Mesenchymal stem cell (in vitro differentiated cells and primary cell): Measurements from ENCODE around the gene TP53BP2.

ENCODE experiments used
- DNase-seq: peaks from one replicate; pipeline ENCODE4 v3.0.0-alpha.2; 2013
- H2AFZ ChIP-seq: one replicate; pipeline ENCODE4 v1.6.1; 2013; ENCODE audit warnings: low read depth, mild to moderate bottlenecking, control low read depth, inconsistent platforms, low read length, moderate library complexity
- H2AK5ac ChIP-seq: 2 replicates; pipeline ENCODE4 v1.6.1; 2013; ENCODE audit warnings: low read length, moderate library complexity, mild to moderate bottlenecking, inconsistent platforms; ENCODE audit not compliant: severe bottlenecking
- H2BK120ac ChIP-seq: one replicate; pipeline ENCODE4 v1.6.1; 2013; ENCODE audit warnings: low read depth, mild to moderate bottlenecking, inconsistent platforms, low read length, moderate library complexity
- H2BK12ac ChIP-seq, 2 experiments: one replicate each; pipeline ENCODE4 v1.6.1; 2013; ENCODE audit warnings: inconsistent platforms in 2 of 2, low read length in 2 of 2, mild to moderate bottlenecking in 2 of 2, moderate library complexity in 2 of 2, control low read depth in 1 of 2
- H2BK15ac ChIP-seq: one replicate; pipeline ENCODE4 v1.6.1; 2013; ENCODE audit warnings: mild to moderate bottlenecking, low read depth, inconsistent platforms; ENCODE audit not compliant: poor library complexity, severe bottlenecking
- H2BK5ac ChIP-seq: 2 replicates; pipeline ENCODE4 v1.6.1; 2013; ENCODE audit warnings: low read depth, mild to moderate bottlenecking, low read length, control low read depth, inconsistent platforms; ENCODE audit not compliant: poor library complexity, severe bottlenecking
- H3K14ac ChIP-seq, 2 experiments: one replicate each; pipeline ENCODE4 v1.6.1; 2013; ENCODE audit warnings: inconsistent platforms in 2 of 2, low read length in 2 of 2, control low read depth in 1 of 2, mild to moderate bottlenecking in 1 of 2, moderate library complexity in 1 of 2
- H3K18ac ChIP-seq, 2 experiments: one replicate each; pipeline ENCODE4 v1.6.1; 2013; ENCODE audit warnings: inconsistent platforms in 2 of 2, low read length in 2 of 2, control low read depth in 1 of 2, low read depth in 1 of 2, mild to moderate bottlenecking in 1 of 2
- H3K23ac ChIP-seq, 2 experiments: one replicate each; pipeline ENCODE4 v1.6.1; 2013; ENCODE audit warnings: inconsistent platforms in 2 of 2, low read length in 2 of 2, mild to moderate bottlenecking in 2 of 2, moderate library complexity in 2 of 2, control low read depth in 1 of 2
- H3K27ac ChIP-seq: 2 replicates; pipeline ENCODE4 v1.5.1; 2013; ENCODE audit warnings: mild to moderate bottlenecking, moderate library complexity, low read length, control low read depth, inconsistent platforms; ENCODE audit not compliant: poor library complexity, severe bottlenecking
- H3K27me3 ChIP-seq, 2 experiments: 2 replicates each; pipeline versions ENCODE4 v1.6.1 to v1.7.0; 2013; ENCODE audit warnings: low read length in 2 of 2, mild to moderate bottlenecking in 2 of 2, moderate library complexity in 2 of 2, control low read depth in 1 of 2, inconsistent platforms in 1 of 2; ENCODE audit not compliant: control insufficient read depth in 1 of 2, insufficient read depth in 1 of 2
- H3K36me3 ChIP-seq, 2 experiments: 2 replicates each; pipeline versions ENCODE4 v1.6.1 to v1.7.0; 2013; ENCODE audit warnings: low read length in 2 of 2, control low read depth in 1 of 2, inconsistent platforms in 1 of 2, low read depth in 1 of 2, mild to moderate bottlenecking in 1 of 2; ENCODE audit not compliant: insufficient read depth in 2 of 2, control insufficient read depth in 1 of 2
- H3K4ac ChIP-seq, 2 experiments: one replicate each; pipeline ENCODE4 v1.6.1; 2013; ENCODE audit warnings: inconsistent platforms in 2 of 2, low read length in 2 of 2, mild to moderate bottlenecking in 2 of 2, moderate library complexity in 2 of 2, control low read depth in 1 of 2, low read depth in 1 of 2
- H3K4me1 ChIP-seq: 2 replicates; pipeline ENCODE4 v1.6.1; 2013; ENCODE audit warnings: low read depth, low read length, control low read depth; ENCODE audit not compliant: control insufficient read depth, insufficient read depth
- H3K4me2 ChIP-seq: 2 replicates; pipeline ENCODE4 v1.6.1; 2013; ENCODE audit warnings: low read length, mild to moderate bottlenecking, inconsistent platforms; ENCODE audit not compliant: poor library complexity, severe bottlenecking
- H3K4me3 ChIP-seq, 2 experiments: 2 replicates each; pipeline versions ENCODE4 v1.5.1 to v1.7.0; 2013; ENCODE audit warnings: low read length in 2 of 2, mild to moderate bottlenecking in 2 of 2, control low read depth in 1 of 2, low read depth in 1 of 2; ENCODE audit not compliant: insufficient read depth in 1 of 2
- H3K79me1 ChIP-seq: replicated peaks from 2 replicates; pipeline ENCODE4 v1.6.1; 2013; ENCODE audit warnings: mild to moderate bottlenecking, control low read depth, low read length, inconsistent platforms; ENCODE audit not compliant: poor library complexity, severe bottlenecking
- H3K9ac ChIP-seq: 2 replicates; pipeline ENCODE4 v1.7.0; 2013; ENCODE audit warnings: mild to moderate bottlenecking, low read length, moderate library complexity
- H3K9me3 ChIP-seq: 2 replicates; pipeline ENCODE4 v1.7.0; 2013; ENCODE audit warnings: mild to moderate bottlenecking, low read length; ENCODE audit not compliant: control insufficient read depth
- H4K8ac ChIP-seq: one replicate; pipeline ENCODE4 v1.6.1; 2013; ENCODE audit warnings: inconsistent platforms, mild to moderate bottlenecking, low read length, moderate library complexity
- H4K91ac ChIP-seq: one replicate; pipeline ENCODE4 v1.6.1; 2013; ENCODE audit warnings: mild to moderate bottlenecking, low read length, inconsistent platforms
- WGBS: methylation state at CpG from one replicate; pipeline ENCODE4 v1.1.7; 2013; ENCODE audit warnings: mixed read lengths; 5-methylcytosine and 5-hydroxymethylcytosine counted together

Gene TP53BP2

DNA sequence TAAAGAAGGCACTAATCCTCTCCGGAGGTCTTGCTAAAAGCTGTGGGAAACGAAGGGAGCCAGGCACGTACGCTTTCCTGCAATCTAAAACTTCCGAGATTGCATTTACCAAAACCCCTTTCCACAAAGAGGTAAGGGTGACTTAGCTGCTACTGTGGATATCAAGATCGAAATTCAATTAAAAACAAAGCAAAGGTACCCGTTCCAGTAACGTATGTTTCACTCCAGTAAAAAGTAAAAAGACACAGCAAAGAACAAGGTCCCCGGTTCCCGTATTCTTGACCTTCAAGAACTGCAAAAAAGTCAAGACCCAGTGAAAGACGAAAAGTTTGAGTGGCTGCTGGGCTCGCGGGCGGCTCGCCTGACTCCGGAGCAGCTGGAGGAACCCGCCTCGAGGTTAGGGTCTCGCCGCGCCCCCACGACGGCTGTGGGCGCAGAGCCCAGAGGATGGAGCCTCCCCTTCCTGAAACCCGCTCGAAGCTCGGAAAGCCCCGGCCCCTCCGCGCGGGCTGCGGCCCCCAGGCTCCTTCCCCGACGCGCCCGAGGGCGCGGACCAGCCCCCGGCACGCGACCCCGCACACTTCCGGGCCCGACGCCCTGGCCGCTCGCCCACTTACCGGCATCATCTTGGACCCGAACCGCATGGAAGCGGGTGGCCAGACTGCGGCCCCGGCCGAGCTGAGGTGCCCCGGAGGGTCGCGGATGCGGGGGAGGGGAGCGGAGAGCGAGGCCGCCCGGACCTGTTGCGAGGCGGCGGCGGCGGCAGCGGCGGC is 524 bp downstream of the TP53BP2 start:
- under 1% methylated on average over 52 of the region's 69 CpGs for WGBS
- no peaks in the 10 kb centered on the region for H3K27me3 ChIP-seq

GRCh38 chr1:223844787-223845036 is 1.0 kb downstream of the TP53BP2 start:
- Histone ChIP-seq H4K8ac (no peak overlapping the region), H4K91ac (no peak overlapping the region), H3K27ac (peak overlapping the region; percentile 82), H2BK5ac (peak overlapping the region; percentile 23), H3K79me1 (no peaks in the 10 kb centered on the region), H3K4me2 (peak overlapping the region; percentile 79), H2AK5ac (no peak overlapping the region), H3K18ac (no peak overlapping the region), H3K23ac (no peak overlapping the region), H3K4me1 (no peaks in the 10 kb centered on the region), H3K9me3 (no peaks in the 10 kb centered on the region), H3K36me3 (no peaks in the 10 kb centered on the region), H3K27me3 (no peaks in the 10 kb centered on the region), H2AFZ (no peak overlapping the region), H3K14ac (no peak overlapping the region), H2BK12ac (no peak overlapping the region), H2BK15ac (no peak overlapping the region), H3K4ac (peak overlapping the region in 1 of 2 experiments; percentile 47), H3K9ac (peak overlapping the region; percentile 97), H2BK120ac (no peak overlapping the region), H3K4me3 (peak overlapping the region; percentile 66 to 84)
- DNase-seq: no peak
- 1% methylated on average over 9 of the region's 9 CpGs for WGBS

More for the DNA sequence above, 524 bp downstream of the TP53BP2 start:
- no peak overlapping the region for H2AK5ac ChIP-seq
- peak overlapping the region; percentile 86 for H4K8ac ChIP-seq
- H3K9ac ChIP-seq: peak overlapping the region; percentile 97
- H2BK5ac ChIP-seq: peak overlapping the region; percentile 99
- peak overlapping the region; percentile 95 for H2AFZ ChIP-seq
- H4K91ac ChIP-seq: peak overlapping the region; percentile 92
- peak overlapping the region; percentile 98 for H3K18ac ChIP-seq
- peak overlapping the region in 1 of 2 experiments; percentile 99 for H3K14ac ChIP-seq
- peak overlapping the region in 1 of 2 experiments; percentile 72 for H2BK12ac ChIP-seq
- no peaks in the 10 kb centered on the region for H3K79me1 ChIP-seq
- peak overlapping the region; percentile 78 for H2BK120ac ChIP-seq
- H3K4me1 ChIP-seq: no peaks in the 10 kb centered on the region
- peak overlapping the region; percentile 79 for H3K4me2 ChIP-seq
- H3K36me3 ChIP-seq: no peaks in the 10 kb centered on the region
- DNase-seq: peak; percentile 82
- peak overlapping the region; percentile 50 to 98 for H3K4ac ChIP-seq
- no peaks in the 10 kb centered on the region for H3K9me3 ChIP-seq
- H3K27ac ChIP-seq: peak overlapping the region; percentile 82
- peak overlapping the region in 1 of 2 experiments; percentile 94 for H3K23ac ChIP-seq
- H2BK15ac ChIP-seq: peak overlapping the region; percentile 77
- peak overlapping the region; percentile 84 to 98 for H3K4me3 ChIP-seq

GRCh38 chr1:223843934-223844786 is 1.6 kb downstream of the TP53BP2 start:
- peak; percentile 45 for DNase-seq
- Histone ChIP-seq H2BK15ac (no peak overlapping the region), H3K79me1 (no peaks in the 10 kb centered on the region), H3K18ac (no peak overlapping the region), H4K8ac (no peak overlapping the region), H3K9ac (peak overlapping the region; percentile 97), H2AFZ (no peak overlapping the region), H3K23ac (no peak overlapping the region), H3K27ac (peak overlapping the region; percentile 82), H2BK12ac (no peak overlapping the region), H4K91ac (no peak overlapping the region), H3K27me3 (no peaks in the 10 kb centered on the region), H2BK120ac (no peak overlapping the region), H2AK5ac (no peak overlapping the region), H3K4me2 (peak overlapping the region; percentile 79), H2BK5ac (no peak overlapping the region), H3K14ac (no peak overlapping the region), H3K4ac (no peak overlapping the region), H3K4me3 (peak overlapping the region; percentile 22 to 84), H3K9me3 (no peaks in the 10 kb centered on the region), H3K4me1 (no peaks in the 10 kb centered on the region), H3K36me3 (no peaks in the 10 kb centered on the region)
- 61% methylated on average over 9 of the region's 10 CpGs for WGBS

GRCh38 chr1:223842784-223843183 is 3.0 kb downstream of the TP53BP2 start:
- Histone ChIP-seq H3K27me3 (no peaks in the 10 kb centered on the region), H3K9me3 (no peaks in the 10 kb centered on the region), H3K18ac (no peak overlapping the region), H3K23ac (no peak overlapping the region), H4K91ac (no peak overlapping the region), H2BK120ac (no peak overlapping the region), H2BK12ac (no peak overlapping the region), H3K14ac (no peak overlapping the region), H2BK15ac (no peak overlapping the region), H3K4me3 (peak overlapping the region in 1 of 2 experiments; percentile 10), H2BK5ac (no peak overlapping the region), H3K9ac (peak overlapping the region; percentile 19), H3K4ac (no peak overlapping the region), H3K36me3 (no peaks in the 10 kb centered on the region), H3K27ac (no peak overlapping the region), H3K79me1 (no peaks in the 10 kb centered on the region), H3K4me2 (no peak overlapping the region), H2AFZ (no peak overlapping the region), H4K8ac (no peak overlapping the region), H2AK5ac (no peak overlapping the region), H3K4me1 (peaks cover 4% of the 10 kb centered on the region)
- no peak for DNase-seq
- WGBS: 83% methylated on average over 1 of the region's 2 CpGs
